DND-41 (cell line): ENCODE data around the gene EPS8L3.

Experiments
- ATAC-seq: fragments of 200-7000 bp; cut with Tn5 transposase; 3 replicates; pipeline ENCODE4 v1.9.1; 2021; ENCODE audit warnings: low read depth; ENCODE audit not compliant: insufficient read depth
- DNase-seq: peaks from one replicate; pipeline ENCODE4 v3.0.0-alpha.2; 2020
- H2AFZ ChIP-seq: 2 replicates; pipeline ENCODE4 v1.6.0; 2012; ENCODE audit warnings: low read depth, low read length
- H3K27ac ChIP-seq: 2 replicates; pipeline ENCODE4 v1.5.1; 2012; ENCODE audit warnings: low read length, inconsistent platforms
- H3K27me3 ChIP-seq: fragments of 200-600 bp; sonication (generic); 2 replicates; pipeline ENCODE4 v1.6.0; 2012; ENCODE audit warnings: low read length, mild to moderate bottlenecking, inconsistent platforms; ENCODE audit not compliant: insufficient read depth, poor library complexity
- H3K36me3 ChIP-seq: 2 replicates; pipeline ENCODE4 v1.5.1; 2012; ENCODE audit warnings: low read length, inconsistent platforms; ENCODE audit not compliant: insufficient read depth
- H3K4me1 ChIP-seq: 2 replicates; pipeline ENCODE4 v1.5.1; 2012; ENCODE audit warnings: mild to moderate bottlenecking, low read length; ENCODE audit not compliant: insufficient read depth
- H3K4me2 ChIP-seq: 2 replicates; pipeline ENCODE4 v1.6.0; 2012; ENCODE audit warnings: mild to moderate bottlenecking, moderate library complexity, low read length, inconsistent platforms; ENCODE audit not compliant: insufficient read depth
- H3K4me3 ChIP-seq, 2 experiments: fragments of 200-600 bp in 1 of 2; shearing (Covaris generic) in 1 of 2; 2 replicates each; pipeline ENCODE4 v1.5.1; 2012 to 2016; ENCODE audit warnings: inconsistent platforms in 2 of 2, low read length in 2 of 2, mild to moderate bottlenecking in 2 of 2, low read depth in 1 of 2, moderate library complexity in 1 of 2
- H3K79me2 ChIP-seq: 2 replicates; pipeline ENCODE4 v1.6.0; 2012; ENCODE audit warnings: low read length, inconsistent platforms; ENCODE audit not compliant: insufficient read depth
- H3K9ac ChIP-seq: 2 replicates; pipeline ENCODE4 v1.6.0; 2012; ENCODE audit warnings: low read depth, mild to moderate bottlenecking, inconsistent platforms, low read length, moderate library complexity
- H3K9me3 ChIP-seq: 2 replicates; pipeline ENCODE4 v1.5.1; 2012; ENCODE audit warnings: low read length, moderate library complexity, mild to moderate bottlenecking, inconsistent platforms; ENCODE audit not compliant: insufficient read depth, severe bottlenecking
- H4K20me1 ChIP-seq: 2 replicates; pipeline ENCODE4 v1.6.0; 2012; ENCODE audit warnings: low read length; ENCODE audit not compliant: insufficient read depth
- EZH2 ChIP-seq: IDR thresholded peaks from 3 replicates; pipeline ENCODE4 v1.6.1; 2012; ENCODE audit warnings: borderline replicate concordance, low read depth, mild to moderate bottlenecking, moderate library complexity, low read length, inconsistent platforms; ENCODE audit not compliant: severe bottlenecking
- TF ChIP-seq, protein P1 (sequence below): IDR thresholded peaks from 2 replicates; pipeline ENCODE4 v1.5.1; 2012; ENCODE audit warnings: borderline replicate concordance, low read length, moderate library complexity, mild to moderate bottlenecking; ENCODE audit not compliant: poor library complexity, severe bottlenecking; ENCODE audit errors: extremely low read depth

Gene EPS8L3

DNA sequence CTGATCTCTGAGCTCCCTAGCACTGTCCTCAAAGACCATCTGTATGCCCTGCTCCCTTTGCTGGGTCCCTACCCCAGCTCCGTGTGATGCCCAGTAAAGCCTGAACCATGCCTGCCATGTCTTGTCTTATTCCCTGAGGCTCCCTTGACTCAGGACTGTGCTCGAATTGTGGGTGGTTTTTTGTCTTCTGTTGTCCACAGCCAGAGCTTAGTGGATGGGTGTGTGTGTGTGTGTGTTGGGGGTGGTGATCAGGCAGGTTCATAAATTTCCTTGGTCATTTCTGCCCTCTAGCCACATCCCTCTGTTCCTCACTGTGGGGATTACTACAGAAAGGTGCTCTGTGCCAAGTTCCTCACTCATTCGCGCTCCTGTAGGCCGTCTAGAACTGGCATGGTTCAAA is 46.0 kb downstream of the EPS8L3 start:
- H3K27me3 ChIP-seq: peaks cover 3% of the 10 kb centered on the region
- H3K27ac ChIP-seq: no peak overlapping the region
- H3K36me3 ChIP-seq: no peaks in the 10 kb centered on the region
- TF ChIP-seq, protein P1, sequence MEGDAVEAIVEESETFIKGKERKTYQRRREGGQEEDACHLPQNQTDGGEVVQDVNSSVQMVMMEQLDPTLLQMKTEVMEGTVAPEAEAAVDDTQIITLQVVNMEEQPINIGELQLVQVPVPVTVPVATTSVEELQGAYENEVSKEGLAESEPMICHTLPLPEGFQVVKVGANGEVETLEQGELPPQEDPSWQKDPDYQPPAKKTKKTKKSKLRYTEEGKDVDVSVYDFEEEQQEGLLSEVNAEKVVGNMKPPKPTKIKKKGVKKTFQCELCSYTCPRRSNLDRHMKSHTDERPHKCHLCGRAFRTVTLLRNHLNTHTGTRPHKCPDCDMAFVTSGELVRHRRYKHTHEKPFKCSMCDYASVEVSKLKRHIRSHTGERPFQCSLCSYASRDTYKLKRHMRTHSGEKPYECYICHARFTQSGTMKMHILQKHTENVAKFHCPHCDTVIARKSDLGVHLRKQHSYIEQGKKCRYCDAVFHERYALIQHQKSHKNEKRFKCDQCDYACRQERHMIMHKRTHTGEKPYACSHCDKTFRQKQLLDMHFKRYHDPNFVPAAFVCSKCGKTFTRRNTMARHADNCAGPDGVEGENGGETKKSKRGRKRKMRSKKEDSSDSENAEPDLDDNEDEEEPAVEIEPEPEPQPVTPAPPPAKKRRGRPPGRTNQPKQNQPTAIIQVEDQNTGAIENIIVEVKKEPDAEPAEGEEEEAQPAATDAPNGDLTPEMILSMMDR: no peak
- TF ChIP-seq EZH2: no peak
- H2AFZ ChIP-seq: no peak overlapping the region
- H4K20me1 ChIP-seq: no peaks in the 10 kb centered on the region
- H3K4me3 ChIP-seq: no peak overlapping the region
- no peak overlapping the region for H3K9ac ChIP-seq
- H3K79me2 ChIP-seq: no peaks in the 10 kb centered on the region
- H3K4me1 ChIP-seq: no peaks in the 10 kb centered on the region
- no peak for DNase-seq
- ATAC-seq: no peak
- H3K9me3 ChIP-seq: no peaks in the 10 kb centered on the region
- H3K4me2 ChIP-seq: no peak overlapping the region

DNA sequence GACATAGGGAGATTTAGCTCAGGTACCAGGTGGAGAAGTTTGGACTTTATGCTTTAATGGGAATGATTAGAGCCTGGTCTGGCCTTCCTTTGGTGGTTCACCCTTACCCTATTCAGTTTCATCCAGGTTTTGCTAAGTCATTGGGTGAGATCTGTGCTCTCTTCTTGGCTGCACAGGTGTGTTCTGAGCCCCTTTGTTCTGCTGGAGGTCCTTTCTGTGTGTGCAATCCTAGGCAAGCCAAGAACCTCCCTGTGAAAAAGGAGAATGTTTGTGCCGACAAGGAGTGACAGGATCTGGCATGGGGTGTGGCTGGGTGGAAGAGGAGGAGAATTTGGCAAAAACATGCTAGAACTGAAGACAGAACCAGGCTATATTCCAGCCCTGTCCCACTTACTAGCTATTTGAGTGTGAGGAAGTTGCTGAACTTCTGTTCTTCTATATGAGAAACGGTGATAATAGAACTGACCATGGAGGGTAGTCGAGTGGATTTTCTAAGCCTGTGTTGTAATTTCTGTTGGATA is 47.1 kb downstream of the EPS8L3 start:
- no peak for DNase-seq
- Histone ChIP-seq H3K27me3 (peaks cover 3% of the 10 kb centered on the region), H2AFZ (no peak overlapping the region), H3K4me1 (no peaks in the 10 kb centered on the region), H3K27ac (no peak overlapping the region), H3K4me2 (no peak overlapping the region), H3K4me3 (no peak overlapping the region), H3K36me3 (no peaks in the 10 kb centered on the region), H3K9ac (no peak overlapping the region), H4K20me1 (no peaks in the 10 kb centered on the region), H3K79me2 (no peaks in the 10 kb centered on the region), H3K9me3 (no peaks in the 10 kb centered on the region)
- no peak for TF ChIP-seq EZH2
- TF ChIP-seq, protein P1: no peak
- no peak for ATAC-seq

DNA sequence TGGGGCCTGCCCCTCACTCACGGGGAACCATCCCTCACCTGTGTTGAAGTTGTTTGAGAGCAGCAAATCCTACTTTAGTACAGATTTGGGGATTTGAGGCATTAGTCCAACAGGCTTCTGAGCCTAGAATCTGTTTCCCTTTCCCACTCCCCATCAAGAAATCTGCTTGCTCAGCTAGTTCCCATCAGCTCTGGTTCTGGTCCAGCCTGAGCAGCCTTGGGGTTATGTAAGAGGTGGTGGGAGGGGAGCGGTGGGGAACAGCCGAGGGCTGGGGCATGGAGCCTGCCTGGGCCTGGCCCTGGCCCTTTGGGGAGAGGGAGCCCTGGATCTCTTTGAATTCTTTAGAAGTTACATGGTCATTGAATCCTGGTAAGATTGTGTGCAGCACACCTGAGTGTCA is 47.6 kb downstream of the EPS8L3 start:
- H3K36me3 ChIP-seq: no peaks in the 10 kb centered on the region
- no peak overlapping the region for H3K27ac ChIP-seq
- TF ChIP-seq EZH2: no peak
- TF ChIP-seq, protein P1: no peak
- no peaks in the 10 kb centered on the region for H3K9me3 ChIP-seq
- H3K4me1 ChIP-seq: no peaks in the 10 kb centered on the region
- H3K4me2 ChIP-seq: no peak overlapping the region
- H3K79me2 ChIP-seq: no peaks in the 10 kb centered on the region
- H3K4me3 ChIP-seq: no peak overlapping the region
- H4K20me1 ChIP-seq: no peaks in the 10 kb centered on the region
- peaks cover 3% of the 10 kb centered on the region for H3K27me3 ChIP-seq
- ATAC-seq (no peak), DNase-seq (no peak)
- H3K9ac ChIP-seq: no peak overlapping the region
- no peak overlapping the region for H2AFZ ChIP-seq
